ENCODE measurements around the gene NDUFAF5. TPM values are rescaled to one million over a fixed set of nuclear protein-coding genes. Genes with fewer than 3 reads are reported as not detected.
"Not testable (repeated sequence)": the region's sequence is repeated elsewhere in the genome, so short reads cannot be mapped to it uniquely, and the experiment has no call there.

Gene NDUFAF5
- total and polyA plus RNA-seq, 2 experiments from 2014 or later = 16.6 to 21.3 TPM

DNA sequence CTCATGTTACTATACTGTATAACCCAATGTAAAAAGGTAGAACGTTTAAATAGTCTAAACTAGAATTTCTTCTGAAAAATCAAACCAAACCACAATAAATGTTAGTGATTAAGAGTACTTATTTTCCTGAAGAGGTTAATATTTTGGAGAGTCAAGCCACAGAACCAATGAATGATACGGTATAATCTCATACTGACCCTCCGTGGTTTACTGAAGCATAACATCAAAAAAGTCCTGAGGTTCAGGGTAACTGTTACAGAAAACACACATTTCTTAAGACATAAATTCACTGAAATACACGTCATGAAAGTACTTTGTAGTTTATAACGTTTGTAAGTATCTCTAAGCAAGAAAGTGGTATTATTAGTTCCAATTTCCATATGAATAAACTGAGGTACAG, 29.0 kb upstream of the NDUFAF5 start:
- Histone ChIP-seq H3K4me1 (ENCODE audit: insufficient read depth) (no peaks in the 10 kb centered on the region), H3K79me2 (no peaks in the 10 kb centered on the region), H3K9me2 (replicated peaks; ENCODE audit: insufficient read depth) (no peaks in the 10 kb centered on the region), H3K27ac (no peak overlapping the region), H3K36me3 (replicated peaks; ENCODE audit: insufficient read depth, low read depth) (no peaks in the 10 kb centered on the region), H3K4me3 (no peak overlapping the region), H2AFZ (no peak overlapping the region), H3K4me2 (no peak overlapping the region), H4K20me1 (ENCODE audit: insufficient read depth, poor library complexity, severe bottlenecking) (no peaks in the 10 kb centered on the region), H3K9me3 (ENCODE audit: low read depth) (no peaks in the 10 kb centered on the region), H3K27me3 (no peaks in the 10 kb centered on the region)
- DNase-seq (ENCODE audit: low spot score) = no peak
- 93% methylated on average over 5 of the region's 5 CpGs for WGBS (ENCODE audit: low lambda C conversion rate, missing lambda C conversion rate)
- TF ChIP-seq, protein P1, sequence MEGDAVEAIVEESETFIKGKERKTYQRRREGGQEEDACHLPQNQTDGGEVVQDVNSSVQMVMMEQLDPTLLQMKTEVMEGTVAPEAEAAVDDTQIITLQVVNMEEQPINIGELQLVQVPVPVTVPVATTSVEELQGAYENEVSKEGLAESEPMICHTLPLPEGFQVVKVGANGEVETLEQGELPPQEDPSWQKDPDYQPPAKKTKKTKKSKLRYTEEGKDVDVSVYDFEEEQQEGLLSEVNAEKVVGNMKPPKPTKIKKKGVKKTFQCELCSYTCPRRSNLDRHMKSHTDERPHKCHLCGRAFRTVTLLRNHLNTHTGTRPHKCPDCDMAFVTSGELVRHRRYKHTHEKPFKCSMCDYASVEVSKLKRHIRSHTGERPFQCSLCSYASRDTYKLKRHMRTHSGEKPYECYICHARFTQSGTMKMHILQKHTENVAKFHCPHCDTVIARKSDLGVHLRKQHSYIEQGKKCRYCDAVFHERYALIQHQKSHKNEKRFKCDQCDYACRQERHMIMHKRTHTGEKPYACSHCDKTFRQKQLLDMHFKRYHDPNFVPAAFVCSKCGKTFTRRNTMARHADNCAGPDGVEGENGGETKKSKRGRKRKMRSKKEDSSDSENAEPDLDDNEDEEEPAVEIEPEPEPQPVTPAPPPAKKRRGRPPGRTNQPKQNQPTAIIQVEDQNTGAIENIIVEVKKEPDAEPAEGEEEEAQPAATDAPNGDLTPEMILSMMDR (IDR thresholded peaks at IDR 0.05; ENCODE audit: poor library complexity) = no peak
- TF ChIP-seq EZH2phosphoT487 (IDR thresholded peaks at IDR 0.05; ENCODE audit: low read depth, severe bottlenecking, unreplicated experiment) (no peak), EZH2 (IDR thresholded peaks at IDR 0.05; ENCODE audit: borderline replicate concordance) (no peak)

DNA sequence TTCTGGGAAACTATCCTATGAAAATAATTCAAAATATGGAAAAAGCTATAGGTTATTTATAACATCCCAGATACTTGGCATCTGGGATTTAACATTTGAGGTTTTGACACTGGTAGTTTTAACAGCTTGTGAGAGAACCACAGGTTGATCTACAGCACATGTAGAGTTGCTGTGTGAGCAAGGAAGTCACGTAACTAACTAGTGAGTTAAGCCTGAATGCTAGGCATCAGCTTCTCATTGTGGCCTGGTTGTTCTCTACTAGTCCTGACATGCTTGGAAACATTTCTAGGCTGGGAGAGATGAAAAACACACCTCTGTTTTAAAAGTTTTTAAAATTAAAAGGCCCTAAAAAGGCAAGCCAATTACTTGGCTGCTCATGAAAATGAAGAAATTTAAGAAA, 28.3 kb upstream of the NDUFAF5 start:
- Histone ChIP-seq H3K79me2 (no peaks in the 10 kb centered on the region), H3K4me3 (no peak overlapping the region), H2AFZ (no peak overlapping the region), H3K4me2 (no peak overlapping the region), H4K20me1 (ENCODE audit: insufficient read depth, poor library complexity, severe bottlenecking) (no peaks in the 10 kb centered on the region), H3K9me2 (replicated peaks; ENCODE audit: insufficient read depth) (no peaks in the 10 kb centered on the region), H3K4me1 (ENCODE audit: insufficient read depth) (no peaks in the 10 kb centered on the region), H3K9me3 (ENCODE audit: low read depth) (no peaks in the 10 kb centered on the region), H3K27ac (no peak overlapping the region), H3K36me3 (replicated peaks; ENCODE audit: insufficient read depth, low read depth) (no peaks in the 10 kb centered on the region), H3K27me3 (no peaks in the 10 kb centered on the region)
- WGBS (ENCODE audit: low lambda C conversion rate, missing lambda C conversion rate) = 94% methylated on average over 1 of the region's 1 CpG
- no peak for DNase-seq (ENCODE audit: low spot score)
- TF ChIP-seq EZH2 (IDR thresholded peaks at IDR 0.05; ENCODE audit: borderline replicate concordance) = no peak
- no peak for TF ChIP-seq EZH2phosphoT487 (IDR thresholded peaks at IDR 0.05; ENCODE audit: low read depth, severe bottlenecking, unreplicated experiment)
- TF ChIP-seq, protein P1 (IDR thresholded peaks at IDR 0.05; ENCODE audit: poor library complexity) = no peak

DNA sequence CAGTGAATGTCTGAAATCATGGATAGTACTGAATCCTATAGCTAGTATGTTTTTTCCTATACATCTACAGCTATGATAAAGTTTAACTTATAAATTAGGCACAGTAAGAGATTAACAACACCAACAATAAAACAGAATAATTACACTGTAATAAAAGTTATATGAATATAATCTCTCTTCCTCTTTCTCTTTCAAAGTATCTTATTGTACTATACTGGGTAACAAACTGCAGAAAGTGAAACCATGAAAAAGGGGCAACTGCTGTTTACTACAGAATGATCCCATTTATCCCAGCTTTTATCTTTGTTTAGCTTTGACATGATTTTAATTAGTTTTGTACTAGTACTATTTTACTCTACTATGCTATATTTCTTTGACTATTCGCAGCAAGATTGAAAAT, 25.9 kb upstream of the NDUFAF5 start:
- Histone ChIP-seq H3K4me3 (no peak overlapping the region), H3K9me3 (ENCODE audit: low read depth) (no peaks in the 10 kb centered on the region), H3K79me2 (no peaks in the 10 kb centered on the region), H3K36me3 (replicated peaks; ENCODE audit: insufficient read depth, low read depth) (no peaks in the 10 kb centered on the region), H3K4me1 (ENCODE audit: insufficient read depth) (no peaks in the 10 kb centered on the region), H4K20me1 (ENCODE audit: insufficient read depth, poor library complexity, severe bottlenecking) (no peaks in the 10 kb centered on the region), H2AFZ (no peak overlapping the region), H3K9me2 (replicated peaks; ENCODE audit: insufficient read depth) (no peaks in the 10 kb centered on the region), H3K27me3 (no peaks in the 10 kb centered on the region), H3K4me2 (no peak overlapping the region), H3K27ac (no peak overlapping the region)
- no peak for DNase-seq (ENCODE audit: low spot score)
- 100% methylated on average over 1 of the region's 1 CpG for WGBS (ENCODE audit: low lambda C conversion rate, missing lambda C conversion rate)
- no peak for TF ChIP-seq EZH2phosphoT487 (IDR thresholded peaks at IDR 0.05; ENCODE audit: low read depth, severe bottlenecking, unreplicated experiment)
- no peak for TF ChIP-seq EZH2 (IDR thresholded peaks at IDR 0.05; ENCODE audit: borderline replicate concordance)
- TF ChIP-seq, protein P1 (IDR thresholded peaks at IDR 0.05; ENCODE audit: poor library complexity) = no peak

DNA sequence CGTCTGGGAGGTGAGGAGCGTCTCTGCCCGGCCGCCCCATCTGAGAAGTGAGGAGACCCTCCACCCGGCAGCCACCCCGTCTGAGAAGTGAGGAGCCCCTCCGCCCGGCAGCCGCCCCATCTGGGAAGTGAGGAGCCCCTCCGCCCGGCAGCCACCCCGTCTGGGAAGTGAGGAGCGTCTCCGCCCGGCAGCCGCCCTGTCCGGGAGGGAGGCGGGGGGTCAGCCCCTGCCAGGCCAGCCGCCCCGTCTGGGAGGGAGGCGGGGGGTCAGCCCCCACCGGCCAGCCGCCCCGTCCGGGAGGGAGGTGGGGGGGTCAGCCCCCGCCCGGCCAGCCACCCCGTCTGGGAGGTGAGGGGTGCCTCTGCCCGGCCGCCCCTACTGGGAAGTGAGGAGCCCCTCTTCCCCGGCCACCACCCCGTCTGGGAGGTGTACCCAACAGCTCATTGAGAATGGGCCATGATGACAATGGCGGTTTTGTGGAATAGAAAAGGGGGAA, 24.3 kb upstream of the NDUFAF5 start:
- H3K4me3 ChIP-seq; H3K79me2 ChIP-seq; H4K20me1 ChIP-seq (ENCODE audit: insufficient read depth, poor library complexity, severe bottlenecking); H3K27me3 ChIP-seq; H3K9me2 ChIP-seq (replicated peaks; ENCODE audit: insufficient read depth); H3K36me3 ChIP-seq (replicated peaks; ENCODE audit: insufficient read depth, low read depth); H2AFZ ChIP-seq; H3K4me1 ChIP-seq (ENCODE audit: insufficient read depth); H3K4me2 ChIP-seq; H3K27ac ChIP-seq; DNase-seq (ENCODE audit: low spot score); H3K9me3 ChIP-seq (ENCODE audit: low read depth): not testable (repeated sequence)
- WGBS (ENCODE audit: low lambda C conversion rate, missing lambda C conversion rate) = 100% methylated on average over 1 of the region's 33 CpGs

All from hepatocyte (in vitro differentiated cells).